GM12878 (cell line): Measurements from ENCODE around the gene RECQL. TPM values are rescaled to one million over a fixed set of nuclear protein-coding genes. Genes with fewer than 3 reads are reported as not detected.

Source experiments
- CBFB ChIP-seq: IDR thresholded peaks from 2 replicates; pipeline ENCODE4 v1.6.1; 2016; ENCODE audit warnings: antibody characterized with exemption, low read depth
- CREM ChIP-seq: IDR thresholded peaks from 2 replicates; pipeline ENCODE4 v1.6.1; 2014; ENCODE audit warnings: antibody characterized with exemption, low read depth
- DPF2 ChIP-seq: fragments of 450-650 bp; IDR thresholded peaks from 2 replicates; pipeline ENCODE4 v1.6.1; 2017; ENCODE audit warnings: mild to moderate bottlenecking
- EGR1 ChIP-seq, 2 experiments: IDR thresholded peaks; 1 replicate in 1 of 2; 2 replicates in 1 of 2; pipeline ENCODE4 v1.6.1; 2011 to 2012; ENCODE audit warnings: low read depth in 2 of 2, low read length in 2 of 2, borderline replicate concordance in 1 of 2, mild to moderate bottlenecking in 1 of 2, moderate library complexity in 1 of 2
- IRF4 ChIP-seq: IDR thresholded peaks from 2 replicates; pipeline ENCODE4 v1.6.1; 2011; ENCODE audit warnings: low read depth, low read length
- KDM1A ChIP-seq: fragments of 200-600 bp; sonication (generic); IDR thresholded peaks from 2 replicates; pipeline ENCODE4 v1.6.1; 2016; ENCODE audit warnings: borderline replicate concordance
- LARP7 ChIP-seq: fragments of 450-650 bp; IDR thresholded peaks from 2 replicates; pipeline ENCODE4 v1.6.1; 2017; ENCODE audit warnings: mild to moderate bottlenecking
- NFYB ChIP-seq: IDR thresholded peaks from 2 replicates; pipeline ENCODE4 v1.6.1; 2011; ENCODE audit warnings: low read depth, mild to moderate bottlenecking, low read length, improper control_type of control experiment, moderate library complexity; ENCODE audit not compliant: insufficient read depth
- SMAD5 ChIP-seq: IDR thresholded peaks from 2 replicates; pipeline ENCODE4 v1.6.1; 2016; ENCODE audit warnings: antibody characterized with exemption, low read depth
- SPI1 ChIP-seq: IDR thresholded peaks from 2 replicates; pipeline ENCODE4 v1.6.1; 2011; ENCODE audit warnings: low read depth, mild to moderate bottlenecking, low read length, moderate library complexity, borderline replicate concordance; ENCODE audit not compliant: insufficient read depth
- ZBED1 ChIP-seq: IDR thresholded peaks from 2 replicates; pipeline ENCODE4 v1.6.1; 2016; ENCODE audit warnings: borderline replicate concordance
- polyA plus RNA-seq, 11 experiments: library from polyadenylated mRNA; depleted of rRNA in 4 of 11; unstranded in 6 of 11; stranded (reverse) in 5 of 11; fragments of >200 nt; fragmentation: Nextera tagmentation in 4 of 11; fragmentation: Illumina TruSeq in 1 of 11; extraction: Ambion mirVana in 4 of 11; extraction: Trizol in 1 of 11; gene quantifications; 1 replicate in 1 of 11; 2 replicates in 10 of 11; pipeline versions ENCODE4 v1.2.1 to v1.2.3, GENCODE V29; 2011 to 2016; ENCODE audit warnings: inconsistent platforms in 2 of 11, missing spikeins in 2 of 11, low read depth in 1 of 11
- total RNA-seq, 4 experiments: library from RNA; depleted of rRNA in 3 of 4; stranded (reverse); fragments of >200 nt in 3 of 4; fragmentation: Illumina TruSeq in 1 of 4; extraction: Trizol in 1 of 4; gene quantifications; 2 replicates each; pipeline versions ENCODE4 v1.2.1 to v1.2.3, GENCODE V29; 2013 to 2021
- TF ChIP-seq, protein P1 (sequence below): fragments of 450-650 bp; IDR thresholded peaks from 2 replicates; pipeline ENCODE4 v1.6.1; 2017; ENCODE audit warnings: mild to moderate bottlenecking, low read depth, inconsistent platforms; ENCODE audit not compliant: poor library complexity, severe bottlenecking
- TF ChIP-seq, protein P2 (sequence below): fragments of 150-350 bp; IDR thresholded peaks from 2 replicates; pipeline ENCODE4 v1.6.1; 2014; ENCODE audit warnings: mild to moderate bottlenecking, low read depth, low read length
- TF ChIP-seq, protein P3 (sequence below): fragments of 450-650 bp; IDR thresholded peaks from 2 replicates; pipeline ENCODE4 v1.6.1; 2017; ENCODE audit warnings: borderline replicate concordance

The RECQL gene
- total and polyA plus RNA-seq, 10 of the 15 experiments (the other 5 are each of a cell fraction or from before 2014, with no cell fraction given): 47.4 to 130 (median 70.8) TPM

DNA sequence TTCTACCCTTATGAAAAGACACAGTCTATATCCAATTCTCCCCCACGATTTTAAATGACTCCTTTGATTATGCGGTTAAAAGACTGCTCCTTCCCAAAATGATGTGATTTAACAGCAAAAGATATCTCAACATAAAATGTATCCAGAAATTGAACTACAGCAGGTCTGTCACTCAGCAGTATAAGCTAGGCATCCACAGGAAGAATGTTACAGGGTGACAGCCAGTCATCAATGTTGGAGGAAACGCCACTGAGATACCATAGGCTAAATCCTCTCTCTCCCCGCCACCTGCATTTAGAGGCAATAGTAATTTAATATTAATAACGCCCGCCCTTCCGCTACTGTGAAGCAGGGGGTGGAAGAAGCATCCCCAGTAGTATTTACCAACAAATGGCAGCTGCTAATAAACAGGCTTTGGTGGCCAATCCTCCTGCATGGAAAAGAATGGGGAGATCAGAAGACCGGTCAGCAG, 613 bp downstream of the RECQL start (continued):
- TF ChIP-seq, protein P1, sequence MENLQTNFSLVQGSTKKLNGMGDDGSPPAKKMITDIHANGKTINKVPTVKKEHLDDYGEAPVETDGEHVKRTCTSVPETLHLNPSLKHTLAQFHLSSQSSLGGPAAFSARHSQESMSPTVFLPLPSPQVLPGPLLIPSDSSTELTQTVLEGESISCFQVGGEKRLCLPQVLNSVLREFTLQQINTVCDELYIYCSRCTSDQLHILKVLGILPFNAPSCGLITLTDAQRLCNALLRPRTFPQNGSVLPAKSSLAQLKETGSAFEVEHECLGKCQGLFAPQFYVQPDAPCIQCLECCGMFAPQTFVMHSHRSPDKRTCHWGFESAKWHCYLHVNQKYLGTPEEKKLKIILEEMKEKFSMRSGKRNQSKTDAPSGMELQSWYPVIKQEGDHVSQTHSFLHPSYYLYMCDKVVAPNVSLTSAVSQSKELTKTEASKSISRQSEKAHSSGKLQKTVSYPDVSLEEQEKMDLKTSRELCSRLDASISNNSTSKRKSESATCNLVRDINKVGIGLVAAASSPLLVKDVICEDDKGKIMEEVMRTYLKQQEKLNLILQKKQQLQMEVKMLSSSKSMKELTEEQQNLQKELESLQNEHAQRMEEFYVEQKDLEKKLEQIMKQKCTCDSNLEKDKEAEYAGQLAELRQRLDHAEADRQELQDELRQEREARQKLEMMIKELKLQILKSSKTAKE: no peak
- TF ChIP-seq CBFB (no peak; the same call in none of the 2 replicates), KDM1A (no peak), NFYB (peak; percentile 49; the same call in 1 of the 2 replicates), IRF4 (no peak), SPI1 (no peak), LARP7 (no peak), SMAD5 (no peak; the same call in 1 of the 2 replicates), EGR1 (IDR thresholded peaks at IDR 0.05; ENCODE audit: borderline replicate concordance in 1 of 2, low read depth in 2 of 2, low read length in 2 of 2) (no peak), ZBED1 (0 out of 2 replicates have a peak, but pooled peaks have one; percentile 32), CREM (no peak), DPF2 (0 out of 2 replicates have a peak, but pooled peaks have one; percentile 9)
- TF ChIP-seq, protein P2, sequence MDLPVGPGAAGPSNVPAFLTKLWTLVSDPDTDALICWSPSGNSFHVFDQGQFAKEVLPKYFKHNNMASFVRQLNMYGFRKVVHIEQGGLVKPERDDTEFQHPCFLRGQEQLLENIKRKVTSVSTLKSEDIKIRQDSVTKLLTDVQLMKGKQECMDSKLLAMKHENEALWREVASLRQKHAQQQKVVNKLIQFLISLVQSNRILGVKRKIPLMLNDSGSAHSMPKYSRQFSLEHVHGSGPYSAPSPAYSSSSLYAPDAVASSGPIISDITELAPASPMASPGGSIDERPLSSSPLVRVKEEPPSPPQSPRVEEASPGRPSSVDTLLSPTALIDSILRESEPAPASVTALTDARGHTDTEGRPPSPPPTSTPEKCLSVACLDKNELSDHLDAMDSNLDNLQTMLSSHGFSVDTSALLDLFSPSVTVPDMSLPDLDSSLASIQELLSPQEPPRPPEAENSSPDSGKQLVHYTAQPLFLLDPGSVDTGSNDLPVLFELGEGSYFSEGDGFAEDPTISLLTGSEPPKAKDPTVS: no peak
- TF ChIP-seq, protein P3, sequence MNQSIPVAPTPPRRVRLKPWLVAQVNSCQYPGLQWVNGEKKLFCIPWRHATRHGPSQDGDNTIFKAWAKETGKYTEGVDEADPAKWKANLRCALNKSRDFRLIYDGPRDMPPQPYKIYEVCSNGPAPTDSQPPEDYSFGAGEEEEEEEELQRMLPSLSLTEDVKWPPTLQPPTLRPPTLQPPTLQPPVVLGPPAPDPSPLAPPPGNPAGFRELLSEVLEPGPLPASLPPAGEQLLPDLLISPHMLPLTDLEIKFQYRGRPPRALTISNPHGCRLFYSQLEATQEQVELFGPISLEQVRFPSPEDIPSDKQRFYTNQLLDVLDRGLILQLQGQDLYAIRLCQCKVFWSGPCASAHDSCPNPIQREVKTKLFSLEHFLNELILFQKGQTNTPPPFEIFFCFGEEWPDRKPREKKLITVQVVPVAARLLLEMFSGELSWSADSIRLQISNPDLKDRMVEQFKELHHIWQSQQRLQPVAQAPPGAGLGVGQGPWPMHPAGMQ: no peak
